ENCODE data around the gene KRTAP5-5. TPM values are rescaled to one million over a fixed set of nuclear protein-coding genes. Genes with fewer than 3 reads are reported as not detected.

Gene KRTAP5-5
- total RNA-seq, 1 experiment from 2014 or later, result not detected

DNA sequence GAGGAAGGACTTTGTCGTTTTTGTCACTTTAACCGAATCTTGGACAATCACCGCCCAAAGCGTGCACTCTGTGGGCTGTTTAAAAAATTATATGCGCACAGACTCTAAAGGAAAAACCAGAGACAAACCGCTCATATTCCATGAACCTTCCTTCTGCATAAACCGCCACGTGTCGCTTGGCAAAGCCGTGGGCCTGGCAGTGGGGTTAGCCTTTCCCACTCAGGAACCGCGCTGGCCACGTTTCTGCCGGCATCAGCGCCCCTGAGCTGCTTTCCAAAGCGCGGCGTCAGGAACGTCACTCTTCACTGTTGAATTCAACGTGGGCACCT lies 22.8 kb downstream of the KRTAP5-5 start:
- no peaks in the 10 kb centered on the region for H3K79me2 ChIP-seq (ENCODE audit: insufficient read depth, low read length)
- no peak overlapping the region for H4K5ac ChIP-seq (ENCODE audit: insufficient read length, low read depth, low read length)
- no peak overlapping the region for H2AFZ ChIP-seq (ENCODE audit: low read length)
- no peak overlapping the region for H2BK20ac ChIP-seq (ENCODE audit: low read depth, low read length, poor library complexity, severe bottlenecking)
- no peak overlapping the region for H2BK5ac ChIP-seq (ENCODE audit: insufficient read length, low read length)
- no peaks in the 10 kb centered on the region for H4K20me1 ChIP-seq (ENCODE audit: control insufficient read depth, insufficient read depth, insufficient read length)
- H3K4me1 ChIP-seq (ENCODE audit: insufficient read depth, low read length), result no peaks in the 10 kb centered on the region
- H3K23me2 ChIP-seq (ENCODE audit: insufficient read length, low read depth, low read length, poor library complexity, severe bottlenecking), result no peaks in the 10 kb centered on the region
- no peak overlapping the region for H3K9ac ChIP-seq (ENCODE audit: extremely low read depth, insufficient read length, low read length)
- no peaks in the 10 kb centered on the region for H3K79me1 ChIP-seq (ENCODE audit: insufficient read depth, low read depth, low read length, poor library complexity, severe bottlenecking)
- H3K27ac Mint-ChIP-seq, result no peak overlapping the region
- no peak overlapping the region for H3K23ac ChIP-seq (ENCODE audit: insufficient read length, low read depth, low read length)
- no CpG with 5 or more reads among the region's 20 CpGs for WGBS (ENCODE audit: extremely low coverage, insufficient read length, low lambda C conversion rate)
- H2BK15ac ChIP-seq (ENCODE audit: low read depth, low read length), result no peak overlapping the region
- no peaks in the 10 kb centered on the region for H3K36me3 Mint-ChIP-seq (ENCODE audit: insufficient read depth in 1 of 3, low read depth in 3 of 3)
- no peaks in the 10 kb centered on the region for H3K9me3 ChIP-seq (ENCODE audit: control insufficient read depth, low read depth, low read length)
- H2AK5ac ChIP-seq (ENCODE audit: insufficient read length, low read length), result no peak overlapping the region
- no peak for TF ChIP-seq CTCF (conservative IDR thresholded peaks at IDR 0.05)
- H4K91ac ChIP-seq (ENCODE audit: insufficient read length, low read depth, low read length), result no peak overlapping the region
- no peak overlapping the region for H2BK12ac ChIP-seq (ENCODE audit: insufficient read length, low read depth, low read length)
- no peak overlapping the region for H3K4me3 Mint-ChIP-seq
- H3K14ac ChIP-seq (ENCODE audit: insufficient read depth, low read length), result no peak overlapping the region
- peaks cover 45% of the 10 kb centered on the region for H3K27me3 Mint-ChIP-seq (ENCODE audit: low read depth)
- no peak overlapping the region for H3K4ac ChIP-seq (ENCODE audit: low read depth, low read length)
- no peak for DNase-seq
- no peak overlapping the region for H2BK120ac ChIP-seq (ENCODE audit: low read depth, low read length, poor library complexity, severe bottlenecking)
- peaks cover 4 to 9% of the 10 kb centered on the region in 2 experiments; a peak in 3 of 4 replicates for H3K4me1 Mint-ChIP-seq
- no peak overlapping the region for H4K8ac ChIP-seq (replicated peaks; ENCODE audit: insufficient read length, low read depth, low read length)
- H3K56ac ChIP-seq (ENCODE audit: insufficient read length, low read depth, low read length), result no peak overlapping the region
- no peak overlapping the region for H3T11ph ChIP-seq (ENCODE audit: low read length)
- no peak overlapping the region for H3K18ac ChIP-seq (ENCODE audit: insufficient read length, low read depth, low read length)
- peaks cover 0 to 2% of the 10 kb centered on the region in 2 experiments; a peak in 1 of 5 replicates for H3K9me3 Mint-ChIP-seq
- H3K27me3 ChIP-seq (ENCODE audit: insufficient read depth, low read length), result no peaks in the 10 kb centered on the region; the same call in 1 of the 2 replicates
- H3K4me2 ChIP-seq (ENCODE audit: insufficient read depth, insufficient read length, low read length), result no peak overlapping the region
- no peak overlapping the region for H3K27ac ChIP-seq (ENCODE audit: insufficient read length, low read depth, low read length)
